H9 (cell line): ENCODE data around the gene CHRNA10. TPM values are rescaled to one million over a fixed set of nuclear protein-coding genes. Genes with fewer than 3 reads are reported as not detected.

ENCODE experiments used
- DNase-seq: peaks from one replicate; pipeline ENCODE4 v3.0.0-alpha.2; 2017
- H2AFZ ChIP-seq: one replicate; pipeline ENCODE4 v1.6.1; 2013; ENCODE audit warnings: mild to moderate bottlenecking, low read length, control low read depth, moderate library complexity
- H2AK5ac ChIP-seq: 2 replicates; pipeline ENCODE4 v1.6.1; 2013; ENCODE audit warnings: low read length, control low read depth, mixed read lengths; ENCODE audit not compliant: insufficient read length
- H2BK120ac ChIP-seq: one replicate; pipeline ENCODE4 v1.6.1; 2013; ENCODE audit warnings: low read depth, mild to moderate bottlenecking, low read length, control low read depth, inconsistent platforms; ENCODE audit not compliant: poor library complexity, severe bottlenecking
- H2BK12ac ChIP-seq: 2 replicates; pipeline ENCODE4 v1.6.1; 2013; ENCODE audit warnings: low read length, control low read depth, mixed read lengths, low read depth; ENCODE audit not compliant: insufficient read length
- H2BK15ac ChIP-seq: 2 replicates; pipeline ENCODE4 v1.6.1; 2013; ENCODE audit warnings: low read depth, low read length, control low read depth
- H2BK20ac ChIP-seq: one replicate; pipeline ENCODE4 v1.6.1; 2013; ENCODE audit warnings: low read depth, mild to moderate bottlenecking, low read length, control low read depth, inconsistent platforms; ENCODE audit not compliant: poor library complexity, severe bottlenecking
- H2BK5ac ChIP-seq: 2 replicates; pipeline ENCODE4 v1.6.1; 2013; ENCODE audit warnings: low read length, control low read depth, mixed read lengths; ENCODE audit not compliant: insufficient read length
- H3K14ac ChIP-seq: 2 replicates; pipeline ENCODE4 v1.6.1; 2013; ENCODE audit warnings: low read length, control low read depth; ENCODE audit not compliant: insufficient read depth
- H3K18ac ChIP-seq: 2 replicates; pipeline ENCODE4 v1.6.1; 2013; ENCODE audit warnings: low read depth, mild to moderate bottlenecking, mixed read lengths, low read length, control low read depth; ENCODE audit not compliant: insufficient read length
- H3K23ac ChIP-seq: 2 replicates; pipeline ENCODE4 v1.6.1; 2013; ENCODE audit warnings: low read length, control low read depth, mixed read lengths, low read depth; ENCODE audit not compliant: insufficient read length
- H3K23me2 ChIP-seq: 2 replicates; pipeline ENCODE4 v1.6.1; 2013; ENCODE audit warnings: low read depth, mild to moderate bottlenecking, mixed read lengths, low read length, control low read depth; ENCODE audit not compliant: insufficient read length, poor library complexity, severe bottlenecking
- H3K27ac ChIP-seq: 2 replicates; pipeline ENCODE4 v1.5.1; 2013; ENCODE audit warnings: low read length, control low read depth, mixed read lengths, low read depth; ENCODE audit not compliant: insufficient read length
- H3K27me3 ChIP-seq: 2 replicates; pipeline ENCODE4 v1.6.1; 2013; ENCODE audit warnings: low read length, control low read depth, inconsistent platforms; ENCODE audit not compliant: insufficient read depth
- H3K4ac ChIP-seq: 2 replicates; pipeline ENCODE4 v1.6.1; 2013; ENCODE audit warnings: low read depth, mild to moderate bottlenecking, control low read depth, inconsistent platforms, low read length, moderate library complexity
- H3K4me1 ChIP-seq: 2 replicates; pipeline ENCODE4 v1.6.1; 2013; ENCODE audit warnings: low read length, control low read depth, inconsistent platforms; ENCODE audit not compliant: insufficient read depth
- H3K4me2 ChIP-seq: 2 replicates; pipeline ENCODE4 v1.6.1; 2013; ENCODE audit warnings: low read length, control low read depth, mixed read lengths; ENCODE audit not compliant: insufficient read length, insufficient read depth
- H3K56ac ChIP-seq: 2 replicates; pipeline ENCODE4 v1.6.1; 2013; ENCODE audit warnings: low read depth, mild to moderate bottlenecking, mixed read lengths, low read length, control low read depth; ENCODE audit not compliant: insufficient read length
- H3K79me1 ChIP-seq: 2 replicates; pipeline ENCODE4 v1.6.1; 2013; ENCODE audit warnings: low read depth, mild to moderate bottlenecking, moderate library complexity, low read length, control low read depth, inconsistent platforms; ENCODE audit not compliant: insufficient read depth, poor library complexity, severe bottlenecking
- H3K79me2 ChIP-seq: 2 replicates; pipeline ENCODE4 v1.6.1; 2013; ENCODE audit warnings: low read length, control low read depth, inconsistent platforms; ENCODE audit not compliant: insufficient read depth
- H3K9ac ChIP-seq: 2 replicates; pipeline ENCODE4 v1.6.1; 2013; ENCODE audit warnings: low read length, control low read depth, mixed read lengths; ENCODE audit not compliant: insufficient read length; ENCODE audit errors: extremely low read depth
- H3K9me3 ChIP-seq: one replicate; pipeline ENCODE4 v1.6.1; 2013; ENCODE audit warnings: low read depth, low read length, inconsistent platforms; ENCODE audit not compliant: control insufficient read depth
- H3T11ph ChIP-seq: one replicate; pipeline ENCODE4 v1.6.1; 2013; ENCODE audit warnings: mild to moderate bottlenecking, low read length, control low read depth, inconsistent platforms
- H4K20me1 ChIP-seq: one replicate; pipeline ENCODE4 v1.6.1; 2013; ENCODE audit not compliant: control insufficient read depth, insufficient read length, insufficient read depth
- H4K5ac ChIP-seq: 2 replicates; pipeline ENCODE4 v1.6.1; 2013; ENCODE audit warnings: low read depth, mild to moderate bottlenecking, mixed read lengths, low read length, control low read depth; ENCODE audit not compliant: insufficient read length
- H4K8ac ChIP-seq: replicated peaks from 2 replicates; pipeline ENCODE4 v1.6.1; 2013; ENCODE audit warnings: low read length, control low read depth, mixed read lengths, low read depth; ENCODE audit not compliant: insufficient read length
- H4K91ac ChIP-seq: 2 replicates; pipeline ENCODE4 v1.6.1; 2013; ENCODE audit warnings: low read depth, mild to moderate bottlenecking, moderate library complexity, mixed read lengths, low read length, control low read depth; ENCODE audit not compliant: insufficient read length
- H3K27ac Mint-ChIP-seq, 3 experiments: 2 replicates in 2 of 3; 3 replicates in 1 of 3; pipeline ENCODE4 v1.8.0; 2020 to 2021; ENCODE audit warnings: mixed read lengths in 3 of 3, mild to moderate bottlenecking in 1 of 3, moderate library complexity in 1 of 3
- H3K27me3 Mint-ChIP-seq: 2 replicates; pipeline ENCODE4 v1.8.0; 2021; ENCODE audit warnings: low read depth, mild to moderate bottlenecking, moderate library complexity, mixed read lengths
- H3K36me3 Mint-ChIP-seq, 3 experiments: 2 replicates in 2 of 3; 3 replicates in 1 of 3; pipeline ENCODE4 v1.8.0; 2020 to 2021; ENCODE audit warnings: low read depth in 3 of 3, mixed read lengths in 3 of 3; ENCODE audit not compliant: insufficient read depth in 1 of 3
- H3K4me1 Mint-ChIP-seq, 2 experiments: 2 replicates each; pipeline ENCODE4 v1.8.0; 2020; ENCODE audit warnings: mixed read lengths in 2 of 2
- H3K4me3 Mint-ChIP-seq, 2 experiments: 2 replicates in 1 of 2; 3 replicates in 1 of 2; pipeline ENCODE4 v1.8.0; 2020 to 2021; ENCODE audit warnings: mild to moderate bottlenecking in 2 of 2, mixed read lengths in 2 of 2, moderate library complexity in 1 of 2
- H3K9me3 Mint-ChIP-seq, 2 experiments: 2 replicates in 1 of 2; 3 replicates in 1 of 2; pipeline ENCODE4 v1.8.0; 2020; ENCODE audit warnings: mild to moderate bottlenecking in 2 of 2, mixed read lengths in 2 of 2, moderate library complexity in 1 of 2
- WGBS: extraction: QIAGEN DNeasy Blood & Tissue Kit; methylation state at CpG from one replicate; pipeline ENCODE4 v1.1.7; 2013; ENCODE audit warnings: missing lambda C conversion rate, low lambda C conversion rate, mixed read lengths; ENCODE audit not compliant: insufficient read length; ENCODE audit errors: extremely low coverage; 5-methylcytosine and 5-hydroxymethylcytosine counted together
- total RNA-seq: library from RNA; stranded (reverse); gene quantifications from 2 replicates; pipeline ENCODE4 v1.2.1, GENCODE V29; 2021
- TF ChIP-seq, protein P1 (sequence below): fragments of 200-600 bp; sonication (generic); conservative IDR thresholded peaks from 3 replicates; pipeline ENCODE4 v1.8.0; 2021; ENCODE audit warnings: antibody characterized with exemption, mild to moderate bottlenecking

CHRNA10 gene
- total RNA-seq, 1 experiment from 2014 or later, result 2.4 TPM

- no CpG with 5 or more reads among the region's 89 CpGs for WGBS
- TF ChIP-seq, protein P1, sequence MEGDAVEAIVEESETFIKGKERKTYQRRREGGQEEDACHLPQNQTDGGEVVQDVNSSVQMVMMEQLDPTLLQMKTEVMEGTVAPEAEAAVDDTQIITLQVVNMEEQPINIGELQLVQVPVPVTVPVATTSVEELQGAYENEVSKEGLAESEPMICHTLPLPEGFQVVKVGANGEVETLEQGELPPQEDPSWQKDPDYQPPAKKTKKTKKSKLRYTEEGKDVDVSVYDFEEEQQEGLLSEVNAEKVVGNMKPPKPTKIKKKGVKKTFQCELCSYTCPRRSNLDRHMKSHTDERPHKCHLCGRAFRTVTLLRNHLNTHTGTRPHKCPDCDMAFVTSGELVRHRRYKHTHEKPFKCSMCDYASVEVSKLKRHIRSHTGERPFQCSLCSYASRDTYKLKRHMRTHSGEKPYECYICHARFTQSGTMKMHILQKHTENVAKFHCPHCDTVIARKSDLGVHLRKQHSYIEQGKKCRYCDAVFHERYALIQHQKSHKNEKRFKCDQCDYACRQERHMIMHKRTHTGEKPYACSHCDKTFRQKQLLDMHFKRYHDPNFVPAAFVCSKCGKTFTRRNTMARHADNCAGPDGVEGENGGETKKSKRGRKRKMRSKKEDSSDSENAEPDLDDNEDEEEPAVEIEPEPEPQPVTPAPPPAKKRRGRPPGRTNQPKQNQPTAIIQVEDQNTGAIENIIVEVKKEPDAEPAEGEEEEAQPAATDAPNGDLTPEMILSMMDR, result no peak
- no peak overlapping the region for H3K27ac Mint-ChIP-seq
These were observed 3.8 kb downstream of the CHRNA10 start for GRCh38 chr11:3667149-3668035.

More at GRCh38 chr11:3667149-3668035, 3.8 kb downstream of the CHRNA10 start:
- H3K9me3 ChIP-seq, result no peaks in the 10 kb centered on the region
- no peaks in the 10 kb centered on the region for H3K79me1 ChIP-seq
- H4K8ac ChIP-seq, result no peak overlapping the region
- no peak overlapping the region for H2BK120ac ChIP-seq
- H3K4me1 ChIP-seq, result no peaks in the 10 kb centered on the region
- peaks cover 0 to 46% (median 4%) of the 10 kb centered on the region in 3 experiments; a peak in 4 of 7 replicates for H3K36me3 Mint-ChIP-seq
- no peaks in the 10 kb centered on the region for H3K27me3 ChIP-seq
- no peak overlapping the region for H3K27ac ChIP-seq
- no peak overlapping the region for H2BK5ac ChIP-seq
- H3K4me1 Mint-ChIP-seq, result peaks cover 0 to 6% of the 10 kb centered on the region in 2 experiments; a peak in 2 of 4 replicates
- H4K20me1 ChIP-seq, result no peaks in the 10 kb centered on the region
- H4K5ac ChIP-seq, result no peak overlapping the region
- H3K23ac ChIP-seq, result no peak overlapping the region
- H2AK5ac ChIP-seq, result no peak overlapping the region
- H2AFZ ChIP-seq, result no peak overlapping the region
- no peak overlapping the region for H3K56ac ChIP-seq
- DNase-seq, result no peak
- H3K23me2 ChIP-seq, result no peaks in the 10 kb centered on the region
- H2BK15ac ChIP-seq, result no peak overlapping the region
- no peak overlapping the region for H3K14ac ChIP-seq
- H2BK20ac ChIP-seq, result no peak overlapping the region
- H3K4me2 ChIP-seq, result no peak overlapping the region
- no peak overlapping the region for H3K18ac ChIP-seq
- no peaks in the 10 kb centered on the region for H3K79me2 ChIP-seq
- no peak overlapping the region for H3K4me3 Mint-ChIP-seq
- H4K91ac ChIP-seq, result no peak overlapping the region
- no peak overlapping the region for H2BK12ac ChIP-seq
- H3K4ac ChIP-seq, result no peak overlapping the region
- no peaks in the 10 kb centered on the region; the same call in 1 of the 2 replicates for H3K27me3 Mint-ChIP-seq
- H3K9ac ChIP-seq, result no peak overlapping the region
- no peak overlapping the region for H3T11ph ChIP-seq
- H3K9me3 Mint-ChIP-seq, result no peaks in the 10 kb centered on the region
